Transverse colon (tissue), 4 donors: ENCODE measurements around the gene GAP43. TPM values are rescaled to one million over a fixed set of nuclear protein-coding genes. Genes with fewer than 3 reads are reported as not detected.

ENCODE experiments used
- DNase-seq: peaks from one replicate; pipeline ENCODE4 v3.0.0-alpha.2; 2019
- H3K27ac ChIP-seq, 4 donors: fragments of 200-600 bp; sonication (generic); 2 replicates each; pipeline ENCODE4 v1.5.1; 2016 to 2018; ENCODE audit warnings: inconsistent platforms in 4 of 4
- H3K27me3 ChIP-seq: fragments of 200-600 bp; sonication (generic); 2 replicates; pipeline ENCODE4 v1.5.1; 2017; ENCODE audit warnings: inconsistent platforms
- H3K36me3 ChIP-seq, 4 donors: fragments of 200-600 bp; sonication (generic); 2 replicates each; pipeline ENCODE4 v1.5.1; 2017 to 2019; ENCODE audit warnings: inconsistent platforms in 4 of 4
- H3K4me1 ChIP-seq, 4 donors: fragments of 200-600 bp; sonication (generic); 2 replicates each; pipeline ENCODE4 v1.5.1; 2017 to 2020; ENCODE audit warnings: inconsistent platforms in 4 of 4
- H3K4me3 ChIP-seq, 4 donors: fragments of 200-600 bp; sonication (generic); 1 replicate in 1 of 4; 2 replicates in 3 of 4; pipeline versions ENCODE4 v1.5.1 to v1.6.1; 2017 to 2019; ENCODE audit warnings: inconsistent platforms in 4 of 4
- H3K9me3 ChIP-seq, 2 donors: fragments of 200-600 bp; sonication (generic); 2 replicates each; pipeline ENCODE4 v1.5.1; 2017 to 2019; ENCODE audit warnings: inconsistent platforms in 2 of 2
- EP300 ChIP-seq: sonication (generic); formaldehyde crosslinking; IDR thresholded peaks from one replicate; pipeline ENCODE4 v1.6.1; 2017; ENCODE audit warnings: antibody characterized with exemption, low read depth
- POLR2A ChIP-seq: fragments of 450-650 bp; IDR thresholded peaks from one replicate; pipeline ENCODE4 v1.6.1; 2016; ENCODE audit warnings: antibody characterized with exemption, mild to moderate bottlenecking, moderate library complexity
- POLR2AphosphoS5 ChIP-seq, 3 donors: sonication (generic); formaldehyde crosslinking; IDR thresholded peaks; one replicate each; pipeline ENCODE4 v1.6.1; 2016; ENCODE audit warnings: antibody characterized with exemption in 3 of 3
- WGBS, 2 donors: methylation state at CpG; one replicate each; pipeline ENCODE4 v1.1.5; 2018; ENCODE audit warnings: low coverage in 1 of 2; 5-methylcytosine and 5-hydroxymethylcytosine counted together
- in situ Hi-C, 4 donors: fragments of 200-750 bp; cut with MboI; loops; one replicate each; pipeline versions ENCODE4 v1.15.0 to v1.15.1; 2017; ENCODE audit warnings: low sequenced_read_pairs in 3 of 4, low pct_ligation_motif_present in 1 of 4, low pct_unique_long_range_greater_than_20kb in 1 of 4
- intact Hi-C: fragments of 100-400 bp; cut with DNase I; formaldehyde crosslinking; loops from one replicate; pipeline ENCODE4 v1.15.1; 2023; ENCODE audit warnings: low total_unique reads
- total RNA-seq, 4 donors: library from RNA; depleted of rRNA; stranded (reverse); fragments of >200 nt; gene quantifications; one replicate each; pipeline ENCODE4 v1.1.0, GENCODE V29; 2016
- TF ChIP-seq, protein P1 (sequence below), 5 experiments: fragments of 200-600 bp in 3 of 5; fragments of 450-650 bp in 2 of 5; sonication (generic) in 3 of 5; IDR thresholded peaks; 1 replicate in 2 of 5; 2 replicates in 3 of 5; pipeline ENCODE4 v1.5.1; 2016 to 2017; ENCODE audit warnings: antibody characterized with exemption in 5 of 5, inconsistent platforms in 3 of 5, mild to moderate bottlenecking in 2 of 5, moderate library complexity in 1 of 5

GAP43 gene
- total RNA-seq, 4 donors from 2014 or later, result 2.2 to 3.5 (median 2.6) TPM; not detected in 1

DNA sequence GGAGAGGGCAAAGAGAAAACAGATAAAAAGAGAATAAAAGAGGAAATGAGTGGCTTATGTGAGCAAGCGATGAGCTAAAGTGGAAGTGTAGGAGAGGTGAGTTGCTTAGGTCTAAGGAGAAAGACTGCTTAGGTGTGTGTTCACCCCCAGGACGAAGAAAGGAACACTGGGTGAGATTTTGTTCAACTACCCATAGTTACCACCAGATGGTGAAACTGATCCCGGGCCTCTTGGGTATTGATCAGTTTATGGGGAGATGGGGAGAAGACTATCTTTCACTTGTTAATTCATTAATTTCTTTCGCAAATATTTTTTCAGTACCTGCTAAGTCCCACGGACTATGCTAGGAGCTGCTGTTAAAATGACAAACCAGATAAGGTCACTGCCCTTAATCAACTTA is 33.9 kb downstream of the GAP43 start:
- no peak for DNase-seq
- intact Hi-C loops, result no loop called here
- 75 to 94% methylated on average over 5 of the region's 5 CpGs for WGBS, 2 donors
- Histone ChIP-seq H3K27me3 (no peaks in the 10 kb centered on the region), H3K4me1 (peaks cover 0 to 23% (median 6%) of the 10 kb centered on the region in 4 donors), H3K36me3 (no peaks in the 10 kb centered on the region), H3K9me3 (no peaks in the 10 kb centered on the region), H3K27ac (peak overlapping the region; percentile 90 to 97 (median 94)), H3K4me3 (no peak overlapping the region)
- in situ Hi-C loops, result no loop called here
- TF ChIP-seq POLR2A (no peak), EP300 (no peak), POLR2AphosphoS5 (IDR thresholded peaks at IDR 0.05) (no peak)
- TF ChIP-seq, protein P1, sequence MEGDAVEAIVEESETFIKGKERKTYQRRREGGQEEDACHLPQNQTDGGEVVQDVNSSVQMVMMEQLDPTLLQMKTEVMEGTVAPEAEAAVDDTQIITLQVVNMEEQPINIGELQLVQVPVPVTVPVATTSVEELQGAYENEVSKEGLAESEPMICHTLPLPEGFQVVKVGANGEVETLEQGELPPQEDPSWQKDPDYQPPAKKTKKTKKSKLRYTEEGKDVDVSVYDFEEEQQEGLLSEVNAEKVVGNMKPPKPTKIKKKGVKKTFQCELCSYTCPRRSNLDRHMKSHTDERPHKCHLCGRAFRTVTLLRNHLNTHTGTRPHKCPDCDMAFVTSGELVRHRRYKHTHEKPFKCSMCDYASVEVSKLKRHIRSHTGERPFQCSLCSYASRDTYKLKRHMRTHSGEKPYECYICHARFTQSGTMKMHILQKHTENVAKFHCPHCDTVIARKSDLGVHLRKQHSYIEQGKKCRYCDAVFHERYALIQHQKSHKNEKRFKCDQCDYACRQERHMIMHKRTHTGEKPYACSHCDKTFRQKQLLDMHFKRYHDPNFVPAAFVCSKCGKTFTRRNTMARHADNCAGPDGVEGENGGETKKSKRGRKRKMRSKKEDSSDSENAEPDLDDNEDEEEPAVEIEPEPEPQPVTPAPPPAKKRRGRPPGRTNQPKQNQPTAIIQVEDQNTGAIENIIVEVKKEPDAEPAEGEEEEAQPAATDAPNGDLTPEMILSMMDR (IDR thresholded peaks at IDR 0.05), result no peak

DNA sequence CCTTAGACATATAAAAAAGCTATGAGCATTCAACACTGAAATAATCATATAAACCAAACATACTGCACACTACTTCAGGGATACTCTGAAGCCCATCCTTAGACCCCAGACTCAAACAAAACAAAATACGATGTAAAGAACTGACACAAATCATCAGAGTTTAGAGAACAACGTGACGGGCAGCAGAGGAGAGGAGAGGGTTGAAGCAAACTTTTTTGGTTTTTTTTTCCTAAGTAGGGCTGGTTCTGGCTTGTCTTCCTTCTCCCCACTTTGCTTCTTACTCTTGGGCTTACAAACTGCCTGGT is 34.7 kb downstream of the GAP43 start:
- H3K27ac ChIP-seq, result peak overlapping the region; percentile 90 to 97 (median 94)
- peak overlapping the region; percentile 66 to 97 (median 84) for H3K4me3 ChIP-seq
- no peaks in the 10 kb centered on the region for H3K9me3 ChIP-seq
- no peak for TF ChIP-seq POLR2A
- TF ChIP-seq, protein P1 (IDR thresholded peaks at IDR 0.05), result no peak
- no peak for TF ChIP-seq POLR2AphosphoS5 (IDR thresholded peaks at IDR 0.05)
- no peak for TF ChIP-seq EP300
- DNase-seq, result no peak
- H3K36me3 ChIP-seq, result no peaks in the 10 kb centered on the region
- intact Hi-C loops, result no loop called here
- H3K4me1 ChIP-seq, result peaks cover 0 to 23% (median 6%) of the 10 kb centered on the region in 4 donors
- WGBS, 2 donors, result 0 to 5% methylated on average over 3 of the region's 3 CpGs
- H3K27me3 ChIP-seq, result no peaks in the 10 kb centered on the region
- in situ Hi-C loops, result no loop called here

DNA sequence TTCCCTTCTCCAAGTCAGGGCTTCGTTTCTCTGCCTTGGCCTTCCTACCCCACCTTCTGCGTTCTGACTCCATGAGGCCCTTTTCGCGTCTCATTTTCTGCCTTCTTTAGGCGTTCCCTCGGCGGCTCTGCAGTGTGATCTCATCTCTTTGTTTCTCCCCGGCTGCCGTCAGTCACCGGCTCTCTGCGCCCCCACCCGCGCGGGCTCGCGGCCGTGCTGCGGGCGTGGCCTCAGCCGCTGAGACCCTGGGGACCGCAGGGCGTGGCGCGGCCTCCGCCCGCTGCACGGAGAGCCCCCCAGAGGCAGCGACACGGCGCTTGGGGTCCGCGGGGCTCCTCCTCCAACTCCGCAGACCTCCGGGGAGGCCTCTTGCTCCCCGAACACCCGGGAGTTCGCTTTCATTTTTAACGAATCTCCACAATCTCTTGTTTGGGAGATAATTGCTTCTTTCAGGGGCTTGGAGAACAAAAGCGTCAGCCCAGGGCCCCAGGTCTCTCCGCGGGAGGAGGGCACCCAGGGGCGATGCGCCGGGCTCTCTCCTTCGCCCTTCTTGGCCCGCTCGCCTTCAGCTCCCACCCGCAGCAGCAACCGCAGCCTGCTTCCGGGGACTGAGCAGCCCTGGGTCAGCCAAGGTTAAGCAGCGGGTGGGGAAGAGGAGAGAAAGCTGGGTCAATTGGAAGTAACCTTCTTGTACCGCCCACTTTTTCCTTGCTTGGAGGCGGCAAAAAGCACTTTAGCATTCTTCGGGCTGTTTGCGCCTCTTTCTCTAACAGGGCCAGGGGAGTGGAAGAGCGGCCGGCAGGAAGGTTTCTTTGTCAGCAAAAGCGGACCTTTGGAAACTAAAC is 35.2 kb downstream of the GAP43 start:
- Histone ChIP-seq H3K27ac (peak overlapping the region; percentile 90 to 97 (median 94)), H3K9me3 (no peaks in the 10 kb centered on the region), H3K4me1 (peaks cover 0 to 23% (median 6%) of the 10 kb centered on the region in 4 donors), H3K36me3 (no peaks in the 10 kb centered on the region), H3K27me3 (no peaks in the 10 kb centered on the region), H3K4me3 (peak overlapping the region; percentile 66 to 97 (median 84))
- intact Hi-C loops (no loop called here), in situ Hi-C loops (no loop called here)
- TF ChIP-seq POLR2A (peak; percentile 46), POLR2AphosphoS5 (IDR thresholded peaks at IDR 0.05) (peak; percentile 5 to 68 (median 42)), EP300 (no peak)
- TF ChIP-seq, protein P1 (IDR thresholded peaks at IDR 0.05), result no peak
- DNase-seq, result peak; percentile 79
- WGBS, 2 donors, result 1 to 8% methylated on average over 2 to 52 of the region's 58 CpGs

DNA sequence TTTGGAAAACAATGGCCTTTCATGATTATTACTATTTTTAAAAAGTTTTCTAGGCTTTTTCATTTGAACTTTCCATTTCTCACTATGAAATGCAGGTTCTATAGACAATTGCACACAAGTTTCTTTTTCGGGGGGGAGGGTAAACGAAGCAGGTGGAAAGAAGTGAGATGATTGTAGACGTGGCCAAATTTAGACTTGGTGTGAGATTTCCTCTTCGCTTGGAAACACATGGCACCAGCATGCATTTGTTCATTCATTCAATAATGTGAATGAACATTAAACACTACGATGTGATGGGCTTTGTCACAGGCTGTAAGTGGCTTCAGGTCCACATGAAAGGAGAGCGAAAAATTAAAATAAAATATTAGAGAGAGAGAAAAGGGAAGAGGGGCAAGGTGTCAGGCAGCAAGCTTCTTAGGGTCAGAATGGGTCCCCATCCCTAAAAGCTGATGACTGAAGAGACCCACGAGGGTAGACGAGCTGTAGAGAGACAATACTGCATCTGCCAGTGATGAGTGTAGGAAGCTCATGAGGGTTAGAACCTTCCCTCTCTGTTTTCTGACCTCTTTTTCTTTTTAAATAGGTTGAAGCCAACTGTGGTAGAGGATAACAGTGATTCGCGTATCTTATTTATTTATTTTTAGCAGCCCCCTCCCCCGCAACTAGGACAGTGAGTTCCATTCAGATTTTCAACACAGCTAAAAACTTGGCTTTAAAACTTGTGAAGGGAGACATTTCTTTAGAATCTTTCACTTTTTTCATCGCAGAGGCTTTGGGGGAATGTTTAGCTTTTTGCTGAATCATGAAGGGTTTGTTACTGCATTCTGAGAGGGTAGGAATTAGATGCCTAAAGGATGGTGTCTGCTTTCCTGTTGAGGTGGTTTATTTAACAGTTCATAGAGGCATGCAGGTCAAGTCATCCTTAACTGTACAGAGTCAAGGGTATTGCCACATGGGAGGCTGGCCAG is 36.2 kb downstream of the GAP43 start:
- H3K4me3 ChIP-seq, result peak overlapping the region in 3 of 4 donors; percentile 82 to 97 (median 86)
- in situ Hi-C loops, result no loop called here

More for the DNA sequence above, 36.2 kb downstream of the GAP43 start:
- no peaks in the 10 kb centered on the region for H3K27me3 ChIP-seq
- intact Hi-C loops, result no loop called here
- DNase-seq, result no peak
- no peaks in the 10 kb centered on the region for H3K9me3 ChIP-seq
- WGBS, 2 donors, result 61% methylated on average over 12 of the region's 12 CpGs
- TF ChIP-seq POLR2AphosphoS5 (IDR thresholded peaks at IDR 0.05), result no peak
- no peak for TF ChIP-seq EP300
- TF ChIP-seq POLR2A, result no peak
- TF ChIP-seq, protein P1 (IDR thresholded peaks at IDR 0.05), result no peak
- peak overlapping the region; percentile 90 to 97 (median 94) for H3K27ac ChIP-seq
- no peaks in the 10 kb centered on the region for H3K36me3 ChIP-seq
- peaks cover 0 to 23% (median 6%) of the 10 kb centered on the region in 4 donors for H3K4me1 ChIP-seq
